Prostate gland (tissue), 2 donors: ENCODE data around the gene MSRB3.

ENCODE experiments used
- POLR2A ChIP-seq: fragments of 450-650 bp; IDR thresholded peaks from one replicate; pipeline ENCODE4 v1.6.1; 2016; ENCODE audit warnings: antibody characterized with exemption, mild to moderate bottlenecking
- TF ChIP-seq, protein P1 (sequence below), 4 experiments: fragments of 200-600 bp in 2 of 4; fragments of 450-650 bp in 2 of 4; sonication (generic) in 2 of 4; IDR thresholded peaks; 1 replicate in 3 of 4; 2 replicates in 1 of 4; pipeline ENCODE4 v1.5.1; 2016 to 2019; ENCODE audit warnings: antibody characterized with exemption in 4 of 4, mild to moderate bottlenecking in 2 of 4, moderate library complexity in 2 of 4

DNA sequence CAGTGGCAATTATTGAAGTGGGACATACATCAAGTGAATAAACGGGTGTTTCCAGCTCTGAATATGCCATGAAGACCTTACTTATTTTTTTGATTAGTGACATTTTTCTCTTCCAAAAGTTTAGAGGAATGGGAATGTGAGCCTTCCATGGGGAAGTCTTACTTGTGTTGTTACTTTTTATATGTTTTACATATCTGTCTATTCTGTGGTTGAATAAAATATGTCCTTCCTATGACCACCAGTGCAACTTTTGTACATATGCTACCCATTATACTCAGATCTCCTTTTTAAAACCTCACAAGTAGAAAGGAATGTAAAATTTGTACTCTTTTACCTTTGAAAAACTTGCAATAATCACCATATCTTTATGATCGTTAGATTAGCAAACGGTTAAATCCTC is 132.7 kb downstream of the MSRB3 start:
- TF ChIP-seq, protein P1, sequence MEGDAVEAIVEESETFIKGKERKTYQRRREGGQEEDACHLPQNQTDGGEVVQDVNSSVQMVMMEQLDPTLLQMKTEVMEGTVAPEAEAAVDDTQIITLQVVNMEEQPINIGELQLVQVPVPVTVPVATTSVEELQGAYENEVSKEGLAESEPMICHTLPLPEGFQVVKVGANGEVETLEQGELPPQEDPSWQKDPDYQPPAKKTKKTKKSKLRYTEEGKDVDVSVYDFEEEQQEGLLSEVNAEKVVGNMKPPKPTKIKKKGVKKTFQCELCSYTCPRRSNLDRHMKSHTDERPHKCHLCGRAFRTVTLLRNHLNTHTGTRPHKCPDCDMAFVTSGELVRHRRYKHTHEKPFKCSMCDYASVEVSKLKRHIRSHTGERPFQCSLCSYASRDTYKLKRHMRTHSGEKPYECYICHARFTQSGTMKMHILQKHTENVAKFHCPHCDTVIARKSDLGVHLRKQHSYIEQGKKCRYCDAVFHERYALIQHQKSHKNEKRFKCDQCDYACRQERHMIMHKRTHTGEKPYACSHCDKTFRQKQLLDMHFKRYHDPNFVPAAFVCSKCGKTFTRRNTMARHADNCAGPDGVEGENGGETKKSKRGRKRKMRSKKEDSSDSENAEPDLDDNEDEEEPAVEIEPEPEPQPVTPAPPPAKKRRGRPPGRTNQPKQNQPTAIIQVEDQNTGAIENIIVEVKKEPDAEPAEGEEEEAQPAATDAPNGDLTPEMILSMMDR (IDR thresholded peaks at IDR 0.05) = no peak
- no peak for TF ChIP-seq POLR2A
